ENCODE data around the gene GALNS.
A peak's percentile ranks its signal among the peaks of the same experiment; 100 is the strongest.

Gene GALNS

DNA sequence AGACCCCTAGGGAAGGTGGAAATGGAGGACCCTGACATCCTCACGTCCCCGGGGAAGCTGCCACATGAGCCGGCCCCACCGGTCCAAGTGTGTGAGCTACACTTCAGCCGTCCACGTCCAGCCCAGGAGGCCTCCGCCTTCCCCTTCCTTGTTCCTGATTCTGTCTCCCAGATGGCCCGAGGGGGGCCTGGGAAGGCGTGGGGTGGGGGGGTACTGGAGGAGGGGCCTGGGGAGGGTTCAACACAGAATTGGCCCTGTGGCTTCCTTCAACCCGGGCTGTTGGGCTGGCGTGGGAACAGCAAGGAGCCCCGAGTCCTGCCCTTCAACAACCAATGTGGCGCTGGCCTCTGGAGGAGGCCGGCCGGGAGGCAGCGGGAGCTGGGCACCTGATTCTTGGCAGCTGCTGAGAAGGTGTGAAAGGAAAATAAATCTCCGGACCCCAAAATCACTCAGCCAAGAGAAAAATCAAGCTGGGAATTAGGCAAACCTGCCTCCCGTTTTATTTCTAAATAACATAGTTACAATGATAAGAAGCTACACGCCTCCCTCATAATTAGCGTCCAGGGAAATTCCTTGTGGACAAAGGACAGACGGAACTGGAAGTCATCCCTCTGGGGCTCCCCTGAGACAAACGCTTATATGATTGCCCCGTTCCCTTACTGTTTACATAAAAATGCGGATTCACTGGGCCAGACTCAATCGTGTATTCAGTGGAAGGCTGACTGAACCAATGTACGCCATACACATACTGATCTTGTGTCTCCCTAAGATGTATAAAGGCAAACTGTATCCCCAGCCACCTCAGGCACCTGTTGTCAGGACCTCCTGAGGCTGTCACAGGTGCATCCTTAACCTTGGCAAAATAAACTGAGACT lies 43.2 kb downstream of the GALNS start:
- DNase-seq = no peak

DNA sequence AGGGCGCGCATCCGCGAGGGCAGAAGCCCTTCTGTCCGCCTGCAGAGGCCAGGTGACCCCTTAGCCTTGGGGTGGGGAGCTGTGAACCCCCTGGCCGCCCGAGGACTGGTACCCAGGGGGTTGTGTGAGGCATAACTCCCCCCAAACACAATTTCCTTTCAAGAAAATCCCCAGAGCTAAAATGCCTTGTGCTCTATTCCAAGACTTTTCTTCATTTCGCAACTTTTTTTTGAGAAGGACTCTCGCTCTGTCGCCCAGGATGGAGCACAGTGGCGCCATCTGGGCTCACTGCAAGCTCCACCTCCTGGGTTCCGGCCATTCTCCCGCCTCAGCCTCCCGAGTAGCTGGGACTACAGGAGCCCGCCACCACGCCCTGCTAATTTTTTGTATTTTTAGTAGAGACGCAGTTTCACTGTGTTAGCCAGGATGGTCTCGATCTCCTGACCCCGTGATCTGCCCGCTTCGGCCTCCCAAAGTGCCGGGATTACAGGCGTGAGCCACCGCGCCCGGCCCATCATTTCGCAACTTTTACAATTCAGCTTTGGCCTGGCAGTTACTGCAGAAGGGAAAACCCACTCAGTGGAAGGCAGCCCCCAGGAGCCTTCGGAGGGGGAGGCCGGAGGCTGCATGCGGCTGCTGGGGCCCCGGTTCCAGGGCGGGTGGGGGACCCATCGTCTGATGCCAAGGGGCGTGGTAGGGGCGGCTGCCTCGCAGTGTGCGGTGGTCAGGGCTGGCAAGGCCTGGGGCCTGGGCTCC lies 44.1 kb downstream of the GALNS start:
- no peak for DNase-seq

DNA sequence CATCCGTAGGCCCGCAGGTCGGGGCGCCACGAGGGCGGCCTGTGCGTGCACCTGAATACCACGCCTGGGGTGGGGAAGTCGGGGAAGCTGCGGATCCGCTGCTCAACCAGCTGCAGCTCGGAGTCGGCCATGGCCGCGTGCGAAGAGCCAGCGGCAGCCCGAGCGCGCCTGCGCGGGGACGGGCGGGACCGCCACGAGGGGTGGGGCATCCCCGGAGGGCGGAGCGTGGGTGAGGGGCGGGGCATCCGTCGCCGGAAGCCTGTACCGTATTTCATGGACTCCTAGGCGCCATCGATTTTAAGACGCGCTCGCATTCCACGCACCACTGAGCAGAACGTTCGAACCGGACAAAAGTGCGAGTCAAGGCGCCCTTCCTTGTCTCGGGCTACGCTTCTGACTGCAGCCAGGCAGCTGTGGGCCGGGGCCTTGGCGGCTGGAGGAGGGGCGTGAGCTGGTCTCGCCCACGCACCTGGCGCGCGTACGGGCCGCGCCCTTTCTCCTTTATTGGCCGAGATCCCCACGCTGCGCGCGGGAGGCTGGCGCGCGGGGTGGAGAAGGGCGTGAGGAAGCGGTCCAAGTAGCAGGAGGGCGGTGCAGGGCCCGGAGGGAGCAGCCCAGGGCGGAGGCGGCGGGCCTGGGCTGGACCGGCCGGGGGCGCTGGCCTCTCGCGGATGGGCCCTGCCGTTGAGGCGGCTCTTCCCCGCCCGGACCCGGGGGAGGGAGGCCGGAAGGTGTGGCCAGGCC lies 44.8 kb downstream of the GALNS start, which contains the start of gene APRT:
APRT (minus strand) TSS at position 160 of the 744 bp plus-strand sequence; CDS start at position 131, 29 bp downstream.
- peak; percentile 58 for DNase-seq

DNA sequence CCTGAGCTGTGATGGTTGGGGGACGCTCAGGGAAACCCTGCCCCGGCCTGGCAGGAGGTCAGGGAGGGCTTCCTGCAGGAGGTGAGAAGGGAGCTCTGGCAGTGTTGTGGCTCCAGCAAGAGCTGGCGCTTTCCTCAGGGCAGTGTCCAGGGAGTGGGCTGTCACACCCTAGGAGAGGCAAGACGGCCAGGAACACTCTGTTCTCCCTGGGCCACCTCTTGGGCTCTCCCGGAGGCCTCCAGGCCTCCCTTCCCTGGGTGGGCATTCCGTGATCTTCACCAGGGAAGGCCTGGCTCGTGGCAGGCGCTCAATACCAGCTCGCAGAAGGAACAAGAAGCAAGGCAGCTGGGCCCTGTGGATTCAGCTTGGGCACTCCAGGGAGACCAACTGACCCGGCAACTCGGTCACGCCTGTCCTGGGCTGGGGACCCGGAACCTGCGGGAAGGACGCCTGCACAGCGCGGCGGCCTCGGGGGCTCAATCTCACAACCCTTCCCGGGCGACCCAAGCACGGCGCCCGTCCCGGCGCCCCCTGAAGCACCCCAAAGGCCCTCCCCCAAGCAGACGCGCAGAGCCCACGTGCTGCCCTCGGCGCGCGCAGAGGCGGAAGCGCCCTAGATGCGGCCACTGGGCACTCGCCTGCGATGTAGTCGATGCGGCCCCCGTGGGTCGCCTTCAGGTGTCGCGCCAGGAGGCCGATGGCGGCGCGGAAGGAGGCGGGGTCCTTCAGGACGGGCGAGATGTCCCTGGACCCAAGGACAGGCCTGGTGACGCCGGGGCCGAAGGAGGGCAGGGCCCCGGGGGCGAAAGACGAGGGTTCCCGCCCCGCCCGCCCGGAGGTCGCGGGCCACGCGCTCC lies 45.6 kb downstream of the GALNS start:
- peak; percentile 51 for DNase-seq

DNA sequence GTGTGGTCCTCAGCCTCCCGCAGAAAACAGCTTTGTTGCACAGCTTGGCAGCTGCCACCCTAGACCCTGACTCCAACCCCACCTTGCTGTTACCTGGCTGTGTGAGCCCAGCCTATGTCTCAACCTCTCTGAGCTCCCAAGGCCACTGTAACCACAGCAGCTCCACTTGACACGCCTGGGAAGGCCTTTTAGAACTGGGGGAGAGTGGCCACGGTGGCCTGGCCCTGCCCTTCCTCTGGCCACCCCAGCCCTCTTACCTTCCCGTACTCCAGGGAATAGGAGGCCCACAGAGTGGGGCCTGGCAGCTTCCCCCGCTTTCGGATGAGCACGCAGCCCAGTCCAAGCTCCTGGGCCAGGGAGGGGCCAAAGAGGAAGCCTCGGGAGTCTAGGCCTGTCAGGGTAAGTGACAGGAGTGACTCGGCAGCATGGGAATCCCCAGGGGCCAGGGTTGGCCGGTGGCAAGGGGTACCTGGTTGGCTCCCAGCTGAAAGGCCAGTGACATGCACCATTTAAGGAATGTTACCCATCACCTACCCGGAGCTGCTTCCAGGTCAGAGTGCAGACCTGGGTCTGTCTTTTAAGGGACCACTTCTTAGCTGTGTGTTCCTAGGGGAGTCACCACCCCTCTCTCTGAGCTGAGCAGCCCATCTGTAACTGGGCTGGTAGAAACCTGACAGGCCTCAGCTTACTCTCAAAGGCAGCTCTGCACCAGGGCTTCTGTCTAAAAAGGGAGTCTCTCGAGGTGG lies 46.4 kb downstream of the GALNS start:
- no peak for DNase-seq

DNA sequence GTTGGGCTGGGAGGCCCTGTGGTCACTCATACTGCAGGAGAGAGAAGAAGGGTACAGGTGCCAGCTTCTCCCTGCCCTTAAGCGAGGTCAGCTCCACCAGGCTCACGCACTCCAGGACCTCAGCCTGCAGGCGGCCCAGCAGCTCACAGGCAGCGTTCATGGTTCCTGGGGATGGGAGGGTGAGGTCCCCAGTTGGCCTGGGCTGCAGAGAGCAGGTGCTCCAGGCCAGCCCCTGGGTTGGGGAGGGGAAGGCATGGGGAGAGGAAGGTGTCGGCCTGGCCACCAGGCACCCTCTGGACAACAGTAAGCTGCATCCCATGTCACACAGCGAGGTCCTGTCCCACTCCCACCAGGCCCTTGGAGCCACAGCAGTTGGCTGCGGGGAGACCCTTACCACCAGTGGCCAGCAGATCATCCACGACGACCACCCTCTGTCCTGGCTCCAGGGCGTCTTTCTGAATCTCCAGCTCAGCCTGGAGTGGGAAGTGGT lies 47.0 kb downstream of the GALNS start:
- no peak for DNase-seq

DNA sequence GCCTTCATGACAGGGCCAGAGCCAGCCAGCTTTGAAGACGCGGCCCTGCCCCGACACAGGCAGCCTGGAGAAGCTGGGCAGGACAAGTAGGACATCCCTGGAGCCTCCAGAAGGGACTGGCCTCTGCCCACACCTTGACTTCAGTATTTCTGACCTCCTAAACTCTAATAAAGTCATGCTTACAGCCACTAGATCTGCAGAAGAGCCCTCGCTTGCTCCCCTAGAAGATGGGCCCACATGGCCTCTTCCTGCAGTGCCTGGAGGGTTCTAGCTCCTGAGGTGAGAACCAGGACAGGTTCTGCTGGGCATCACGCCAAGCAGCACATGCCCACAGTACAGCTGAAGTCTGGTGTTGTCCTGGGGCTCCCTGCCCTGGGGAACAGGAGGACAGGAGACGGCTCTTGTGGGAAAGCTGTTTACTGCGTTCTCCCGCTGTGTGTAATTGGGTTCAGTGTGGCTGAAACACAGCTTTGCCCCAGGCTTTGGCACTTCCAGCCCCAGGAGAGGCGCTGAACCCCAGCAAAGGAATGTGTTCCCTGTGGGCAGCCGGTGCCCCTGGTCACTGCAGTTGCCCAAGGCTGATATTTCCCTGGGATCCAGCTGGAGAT lies 47.6 kb downstream of the GALNS start:
- no peak for DNase-seq

DNA sequence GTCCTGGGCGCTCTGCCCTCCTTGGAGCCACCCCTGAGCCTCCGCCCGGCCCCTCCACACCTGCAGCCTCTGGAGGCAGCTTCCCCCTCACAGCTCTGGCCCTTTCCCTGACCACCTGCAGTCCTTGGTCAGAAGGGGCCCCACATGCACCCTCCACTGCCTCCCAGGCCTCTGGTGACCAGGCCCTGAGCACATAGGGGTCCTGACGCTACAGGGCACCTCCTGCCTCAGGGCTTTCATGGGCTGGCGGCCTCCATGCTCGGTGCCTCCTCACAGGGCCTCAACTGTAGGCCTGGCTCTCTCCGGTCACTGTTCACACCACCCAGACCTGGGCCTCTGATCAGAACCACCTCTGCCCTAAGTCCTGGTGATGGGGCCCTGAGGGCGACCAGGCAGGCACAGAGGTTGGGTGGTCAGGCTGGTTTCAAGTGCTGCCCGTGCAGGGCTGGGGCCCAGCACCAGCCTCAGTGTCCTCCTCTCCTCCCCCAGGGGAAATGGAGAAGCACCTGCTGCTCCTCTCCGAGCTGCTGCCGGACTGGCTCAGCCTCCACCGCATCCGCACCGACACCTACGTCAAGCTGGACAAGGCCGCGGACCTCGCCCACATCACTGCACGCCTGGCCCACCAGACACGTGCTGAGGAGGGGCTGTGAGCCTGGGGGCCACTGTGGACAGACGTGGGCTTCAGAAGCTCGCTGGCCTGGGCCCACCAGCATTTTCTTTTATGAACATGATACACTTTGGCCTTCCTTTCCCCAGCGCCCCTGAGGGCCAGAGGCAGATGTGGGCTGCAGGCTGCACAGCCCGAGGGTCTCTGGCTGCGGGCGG lies 48.9 kb downstream of the GALNS start:
- no peak for DNase-seq

DNA sequence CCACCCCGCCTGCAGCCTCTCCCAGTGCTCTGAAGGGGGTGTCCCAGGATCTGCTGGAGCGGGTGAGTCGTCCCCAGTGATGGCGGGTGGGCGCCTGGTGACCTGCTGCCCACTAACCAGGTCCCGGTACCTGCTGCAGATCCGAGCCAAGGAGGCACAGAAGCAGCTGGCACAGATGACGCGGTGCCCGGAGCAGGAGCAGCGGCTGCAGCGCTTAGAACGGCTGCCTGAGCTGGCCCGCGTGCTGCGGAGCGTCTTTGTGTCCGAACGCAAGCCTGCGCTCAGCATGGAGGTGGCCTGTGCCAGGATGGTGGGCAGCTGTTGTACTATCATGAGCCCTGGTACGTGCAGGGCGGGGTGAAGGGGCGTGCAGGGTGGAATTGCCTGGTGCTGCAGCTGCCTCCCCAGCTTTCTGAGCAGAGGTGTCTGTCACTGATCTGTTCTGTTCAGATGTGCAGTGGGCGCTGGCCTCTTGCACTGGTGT lies 49.6 kb downstream of the GALNS start:
- DNase-seq = no peak

DNA sequence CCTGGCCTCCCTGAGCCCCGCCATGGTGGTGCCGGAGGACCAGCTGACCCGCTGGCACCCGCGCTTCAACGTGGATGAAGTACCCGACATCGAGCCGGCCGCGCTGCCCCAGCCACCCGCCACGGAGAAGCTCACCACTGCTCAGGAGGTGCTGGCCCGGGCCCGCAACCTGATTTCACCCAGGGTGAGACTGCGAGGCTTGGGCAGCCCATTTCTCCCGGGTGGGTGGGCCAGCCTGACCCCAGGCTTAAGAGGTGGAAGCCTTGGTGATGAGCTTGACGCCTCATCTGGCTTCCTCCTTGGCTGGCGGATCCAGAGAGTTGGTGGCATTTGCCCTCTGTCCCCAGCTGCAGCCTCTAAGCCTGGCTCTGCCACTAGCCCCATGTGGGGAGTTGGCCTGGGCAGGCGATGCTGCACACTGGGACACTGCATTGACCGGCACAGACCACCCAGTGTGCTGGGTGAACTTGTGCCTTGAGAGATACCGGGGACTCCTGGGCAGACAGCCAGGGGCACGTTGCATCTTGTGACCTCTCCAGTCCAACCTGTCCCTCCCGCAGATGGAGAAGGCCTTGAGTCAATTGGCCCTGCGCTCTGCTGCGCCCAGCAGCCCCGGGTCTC lies 50.1 kb downstream of the GALNS start:
- DNase-seq = no peak

DNA sequence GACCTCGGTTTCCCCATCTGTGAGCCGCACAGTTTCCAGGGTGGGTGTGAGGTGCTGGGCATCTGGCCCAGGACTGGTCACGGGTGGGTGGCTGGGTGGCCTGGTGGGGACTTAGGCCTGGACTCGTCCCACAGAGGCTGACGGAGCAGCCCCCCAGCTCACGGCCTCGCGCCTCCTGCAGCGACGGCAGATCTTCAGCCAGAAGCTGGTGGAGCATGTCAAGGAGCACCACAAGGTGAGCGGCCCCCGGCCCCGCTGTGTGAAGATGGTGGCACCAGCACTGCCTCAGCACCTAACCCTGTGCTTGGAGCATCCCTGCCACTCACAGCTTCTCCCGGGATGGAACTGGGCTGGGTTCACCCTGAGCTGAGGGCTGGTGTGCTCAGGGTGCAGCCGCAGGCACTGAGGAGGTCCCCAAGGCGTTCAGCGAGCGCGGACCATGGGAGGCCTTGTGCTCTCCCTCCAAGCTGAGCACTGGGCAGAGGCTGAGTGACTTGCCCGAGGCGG lies 50.8 kb downstream of the GALNS start:
- no peak for DNase-seq

DNA sequence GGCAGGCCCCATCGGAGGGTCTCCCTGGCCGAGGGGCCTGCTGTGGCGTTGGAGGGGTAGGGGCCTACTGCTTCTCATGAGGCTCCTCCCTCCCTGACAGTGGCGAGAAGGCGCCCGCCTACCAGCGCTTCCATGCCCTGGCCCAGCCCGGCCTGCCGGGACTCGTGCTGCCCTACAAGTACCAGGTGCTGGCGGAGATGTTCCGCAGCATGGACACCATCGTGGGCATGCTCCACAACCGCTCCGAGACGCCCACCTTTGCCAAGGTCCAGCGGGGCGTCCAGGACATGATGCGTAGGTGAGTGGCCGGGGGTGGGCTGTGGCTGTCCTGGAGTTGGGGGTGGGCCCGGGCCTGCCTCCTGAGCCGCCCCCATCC lies 51.4 kb downstream of the GALNS start:
- DNase-seq = no peak

DNA sequence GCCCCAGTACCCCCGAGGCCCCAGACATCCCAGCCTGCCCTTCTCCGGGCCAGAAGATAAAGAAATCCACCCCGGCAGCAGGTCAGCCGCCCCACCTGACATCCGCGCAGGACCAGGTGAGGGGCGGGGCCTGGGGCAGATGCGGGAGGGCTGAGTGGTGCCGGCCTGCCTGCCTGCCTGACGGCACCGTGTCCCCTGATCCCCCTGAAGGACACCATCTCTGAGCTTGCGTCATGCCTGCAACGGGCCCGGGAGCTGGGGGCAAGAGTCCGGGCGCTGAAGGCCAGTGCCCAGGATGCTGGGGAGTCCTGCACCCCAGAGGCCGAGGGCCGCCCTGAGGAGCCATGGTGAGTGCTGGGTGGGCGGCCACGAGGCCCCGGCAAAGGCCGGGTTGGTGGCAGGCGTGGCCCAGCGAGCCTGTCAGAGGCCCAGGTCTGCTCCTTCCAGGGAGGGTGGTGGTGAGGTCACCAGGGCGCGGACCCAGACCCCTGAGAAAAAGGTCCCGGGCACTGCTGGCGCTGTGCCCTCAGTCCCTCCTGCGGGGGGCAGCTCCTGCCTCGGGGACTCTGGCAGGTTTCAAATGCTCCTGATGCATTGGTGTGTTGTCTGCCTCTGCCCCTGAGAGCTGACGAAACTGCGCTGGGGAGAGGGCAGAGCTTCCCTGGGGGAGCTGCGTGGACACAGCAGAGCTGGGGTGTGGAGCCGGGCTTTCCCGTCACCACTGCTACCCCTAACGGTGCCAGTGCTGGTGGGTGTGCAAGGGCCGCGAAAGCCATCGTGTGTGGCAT lies 52.0 kb downstream of the GALNS start:
- peak; percentile 49 for DNase-seq

DNA sequence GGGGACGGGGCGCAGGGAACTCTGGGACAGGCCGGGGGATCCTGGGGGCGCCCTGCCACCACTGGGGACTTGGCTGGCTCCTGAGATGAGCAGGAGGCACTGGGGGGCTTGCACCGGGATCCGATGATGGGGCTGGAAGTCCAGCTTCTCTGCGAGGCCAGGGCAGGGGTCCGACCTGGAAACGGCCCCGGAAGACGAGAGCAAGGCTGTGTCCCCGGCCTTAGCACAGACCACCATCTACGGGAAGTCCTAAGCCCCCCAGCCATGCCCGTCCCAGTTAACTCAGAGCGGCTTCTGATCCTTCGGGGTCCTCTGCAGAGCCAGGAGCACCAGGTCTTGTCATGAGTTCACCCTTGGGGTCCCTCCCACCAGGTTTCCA lies 52.6 kb downstream of the GALNS start:
- DNase-seq = no peak

DNA sequence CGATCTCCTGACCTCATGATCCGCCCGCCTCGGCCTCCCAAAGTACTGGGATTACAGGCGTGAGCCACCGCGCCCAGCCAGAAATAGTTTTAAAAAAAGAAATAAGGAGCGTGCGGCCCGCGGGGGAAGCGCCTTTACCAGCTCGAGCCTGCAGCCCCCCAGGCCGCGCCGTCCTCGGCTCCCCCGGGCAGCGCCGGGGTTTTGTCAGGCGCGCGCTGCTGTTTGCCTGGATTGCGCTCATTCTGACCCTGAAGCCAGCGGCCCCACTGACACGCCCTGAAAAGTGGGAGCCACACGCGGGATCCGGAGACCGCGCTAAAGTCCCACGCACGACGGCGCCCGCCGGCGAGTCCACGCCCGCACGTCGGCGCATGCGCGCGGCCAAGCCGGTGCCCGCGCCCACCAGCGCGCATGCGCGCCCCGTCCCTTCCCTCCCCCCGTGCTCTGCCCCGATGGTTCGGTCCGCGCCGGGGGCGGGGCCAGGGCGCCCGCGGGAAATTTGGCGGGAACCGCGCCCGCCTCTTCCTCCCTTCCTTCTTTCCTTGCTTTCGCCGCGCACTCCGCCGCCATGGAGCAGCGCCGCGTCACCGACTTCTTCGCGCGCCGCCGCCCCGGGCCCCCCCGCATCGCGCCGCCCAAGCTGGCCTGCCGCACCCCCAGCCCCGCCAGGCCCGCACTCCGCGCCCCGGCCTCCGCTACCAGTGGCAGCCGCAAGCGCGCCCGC lies 53.3 kb downstream of the GALNS start, which contains the start of gene CDT1:
CDT1 (plus strand) TSS at position 526 of the 724 bp plus-strand sequence; CDS start at position 569, 43 bp downstream.
- no peak for DNase-seq

DNA sequence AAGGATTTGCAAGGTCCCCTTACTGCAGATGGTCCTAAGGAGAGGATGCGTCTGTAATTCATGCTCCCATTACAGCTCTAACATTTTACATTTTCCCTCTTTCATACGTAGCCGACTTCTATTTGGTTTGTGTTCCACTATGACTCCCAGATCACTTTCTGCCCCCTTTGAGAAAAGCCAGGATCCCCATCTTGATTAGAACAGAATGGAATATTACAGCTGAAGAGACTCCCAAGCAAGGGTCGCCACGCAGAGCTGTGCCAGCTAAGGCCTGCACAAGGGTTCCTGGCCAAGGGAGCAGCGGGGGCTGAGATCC lies 56.5 kb downstream of the GALNS start:
- DNase-seq = no peak

DNA sequence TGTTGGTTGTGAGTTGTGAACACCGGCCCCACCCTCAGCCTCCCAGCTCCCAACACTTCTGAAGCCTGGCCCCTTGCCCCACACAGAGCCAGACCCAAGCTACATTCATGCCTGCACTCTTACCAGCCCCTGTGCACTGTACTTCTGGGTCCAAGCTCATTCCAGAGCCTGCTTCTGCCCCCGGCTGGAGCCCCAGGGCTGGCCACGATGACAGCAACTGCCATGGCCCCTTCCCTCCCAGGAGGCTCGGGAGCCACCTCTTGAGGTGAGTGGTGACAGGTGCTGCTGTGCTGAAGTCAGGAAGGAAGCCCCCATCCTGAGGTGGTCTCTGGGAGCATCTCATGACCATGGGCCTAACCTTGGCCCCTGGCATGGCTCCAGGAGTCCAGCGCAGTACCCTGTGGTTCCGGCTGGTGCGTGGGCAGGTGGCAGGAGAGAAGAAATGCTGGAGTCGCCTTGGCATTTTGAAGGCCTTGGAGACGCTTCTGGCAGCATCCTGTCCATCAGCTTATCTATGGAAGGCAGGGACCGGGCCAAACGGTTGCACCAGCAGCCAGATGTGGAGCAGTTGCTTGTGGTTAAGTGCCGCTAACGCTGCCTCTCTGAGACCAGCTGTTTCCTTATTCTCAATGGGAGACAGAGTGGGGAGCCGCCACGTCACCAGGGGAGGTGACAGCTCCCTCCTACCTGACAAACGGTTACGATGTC lies 57.0 kb downstream of the GALNS start:
- no peak for DNase-seq
